BLaER1 treated with 17β-estradiol and CSF1 and Interleukin-3, amounts not matched to agents 10 nM and 100 nM (cell line): ENCODE data around the gene XRCC1.

Experiments
- H3K27ac ChIP-seq, 11 experiments: shearing (Covaris generic); formaldehyde crosslinking; 2 replicates each; pipeline ENCODE4 v1.8.1; 2022
- H3K27me3 ChIP-seq, 11 experiments: shearing (Covaris generic); formaldehyde crosslinking; 2 replicates each; pipeline ENCODE4 v1.8.1; 2022
- H3K36me3 ChIP-seq, 11 experiments: shearing (Covaris generic); formaldehyde crosslinking; 2 replicates each; pipeline ENCODE4 v1.8.1; 2022
- H3K4me1 ChIP-seq, 10 experiments: shearing (Covaris generic); formaldehyde crosslinking; 2 replicates each; pipeline ENCODE4 v1.8.1; 2022
- H3K4me2 ChIP-seq, 11 experiments: shearing (Covaris generic); formaldehyde crosslinking; 2 replicates each; pipeline ENCODE4 v1.8.1; 2022
- H3K4me3 ChIP-seq, 10 experiments: shearing (Covaris generic); formaldehyde crosslinking; 2 replicates each; pipeline ENCODE4 v1.8.1; 2022
- H3K9ac ChIP-seq, 11 experiments: shearing (Covaris generic); formaldehyde crosslinking; 2 replicates each; pipeline ENCODE4 v1.8.1; 2022
- H3K9me3 ChIP-seq, 11 experiments: shearing (Covaris generic); formaldehyde crosslinking; replicated peaks in 1 of 11; 2 replicates each; pipeline ENCODE4 v1.8.1; 2022
- H4K20me1 ChIP-seq, 11 experiments: shearing (Covaris generic); formaldehyde crosslinking; 2 replicates each; pipeline ENCODE4 v1.8.1; 2022
- Cebpa-rat ChIP-seq, 11 experiments: shearing (Covaris generic); IDR thresholded peaks; 2 replicates each; pipeline ENCODE4 v1.8.1; 2022

XRCC1 gene

DNA sequence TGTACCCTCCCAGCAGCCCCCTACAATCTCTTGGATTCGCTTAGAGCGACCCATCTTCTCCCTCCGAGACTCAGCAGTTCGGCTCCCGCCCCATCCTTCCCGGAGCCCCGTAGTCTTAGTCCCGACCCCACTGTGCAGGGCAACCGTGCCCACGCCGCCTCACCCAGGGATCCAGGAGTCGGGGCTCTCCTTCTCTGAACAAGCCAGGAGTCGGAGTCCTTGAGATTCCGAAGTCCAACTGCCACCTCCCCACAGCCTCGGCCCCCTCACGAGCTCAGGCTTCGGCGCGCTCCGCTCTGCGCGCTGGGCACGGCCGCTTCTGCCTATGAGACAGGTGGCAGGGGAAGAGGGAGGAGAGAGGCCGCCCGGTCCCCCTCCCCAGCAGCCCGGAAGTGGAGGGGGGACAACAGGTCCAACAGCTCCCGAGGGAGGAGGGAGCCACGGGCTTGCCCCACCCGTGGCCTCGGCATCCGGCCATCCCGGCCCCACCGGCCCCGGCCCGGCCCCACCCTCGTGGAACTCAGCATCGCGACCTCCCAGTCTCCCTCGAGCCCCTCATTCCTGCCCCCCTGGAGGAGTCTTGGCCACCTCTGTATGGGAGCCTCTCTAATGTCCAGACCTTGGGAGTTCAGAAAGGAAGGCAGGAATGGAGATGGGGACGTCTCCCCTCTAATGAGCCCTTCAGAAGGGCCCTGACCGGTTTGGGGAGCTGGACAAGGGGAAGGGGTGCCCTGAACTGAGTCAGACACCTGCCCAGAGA, 70.7 kb downstream of the XRCC1 start, which contains the start of gene PHLDB3:
Gene PHLDB3, minus strand, starts transcription at position 321 of the 760 bp plus-strand sequence. CDS start 628 bp downstream, outside the sequence.
- H3K4me2 ChIP-seq, result peak within 1 kb of the TSS; percentile 90 to 97 (median 95)
- H3K9me3 ChIP-seq, result no peaks in the 10 kb centered on the region
- H4K20me1 ChIP-seq, result peaks cover 0 to 32% (median 0%) of the 10 kb centered on the region in 11 experiments; a peak in 8 of 22 replicates
- peak within 1 kb of the TSS; percentile 32 to 76 (median 73); a peak in 21 of 22 replicates for H3K27ac ChIP-seq
- peaks cover 24 to 40% (median 36%) of the 10 kb centered on the region in 10 experiments; a peak in 19 of 20 replicates for H3K4me1 ChIP-seq
- H3K36me3 ChIP-seq, result peaks cover 26 to 65% (median 41%) of the 10 kb centered on the region in 11 experiments
- H3K4me3 ChIP-seq, result peak within 1 kb of the TSS; percentile 62 to 81 (median 73)
- no peak for TF ChIP-seq Cebpa-rat (IDR thresholded peaks at IDR 0.05)
- H3K27me3 ChIP-seq, result no peaks in the 10 kb centered on the region
- H3K9ac ChIP-seq, result peak within 1 kb of the TSS; percentile 75 to 88 (median 80)

DNA sequence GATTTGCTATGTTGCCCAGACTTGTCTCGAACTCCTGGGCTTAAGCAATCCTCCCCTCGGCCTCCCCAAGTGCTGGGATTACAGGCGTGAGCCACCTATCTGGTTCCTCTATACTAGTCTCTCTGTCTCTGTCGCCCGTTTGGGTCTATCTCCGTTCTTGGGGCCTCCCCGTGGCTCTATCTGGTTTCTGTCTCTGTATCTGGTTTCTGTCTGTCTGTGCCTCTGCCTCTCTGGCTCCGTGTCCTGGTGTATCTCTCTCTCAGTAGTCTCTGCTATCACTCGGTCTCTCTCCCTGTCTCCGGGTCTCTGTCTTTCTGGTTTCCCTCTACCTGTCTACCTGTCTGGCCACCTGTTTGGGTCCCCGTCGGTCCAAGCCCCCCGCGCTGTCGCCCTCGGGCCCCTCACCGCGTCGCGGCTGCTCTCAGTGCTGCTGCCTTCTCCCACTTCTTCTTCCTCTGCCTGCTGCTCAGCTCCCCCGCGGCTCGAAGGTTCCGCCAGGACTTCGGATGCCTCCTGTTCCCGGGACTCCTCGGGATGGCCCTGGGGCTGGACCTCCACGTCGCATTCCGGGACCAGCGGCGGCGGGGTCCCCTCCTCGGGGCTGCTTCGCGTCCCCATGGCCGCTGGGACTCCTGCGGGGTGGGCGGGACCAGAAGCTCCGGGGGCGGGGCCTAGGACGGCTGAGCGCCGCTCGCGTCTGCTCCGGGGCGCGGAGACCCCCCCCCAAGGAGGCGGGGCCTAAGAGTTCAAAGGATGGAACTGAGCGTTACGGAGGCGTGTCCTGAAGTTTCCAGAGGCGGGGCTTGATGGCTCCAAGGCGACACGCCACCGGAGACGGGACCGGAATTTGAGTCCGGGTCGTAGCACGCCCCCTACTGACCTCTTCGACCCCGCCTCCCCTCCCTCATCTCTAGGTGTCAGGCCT, 71.6 kb downstream of the XRCC1 start:
- Histone ChIP-seq H3K27ac (peak overlapping the region; percentile 32 to 76 (median 73); a peak in 21 of 22 replicates), H3K9ac (peak overlapping the region; percentile 75 to 88 (median 80)), H4K20me1 (peaks cover 0 to 30% (median 0%) of the 10 kb centered on the region in 11 experiments; a peak in 8 of 22 replicates), H3K4me3 (peak overlapping the region; percentile 62 to 81 (median 73)), H3K4me2 (peak overlapping the region; percentile 90 to 97 (median 95)), H3K36me3 (peaks cover 20 to 58% (median 33%) of the 10 kb centered on the region in 11 experiments), H3K4me1 (peaks cover 28 to 42% (median 35%) of the 10 kb centered on the region in 10 experiments; a peak in 19 of 20 replicates), H3K27me3 (no peaks in the 10 kb centered on the region), H3K9me3 (no peaks in the 10 kb centered on the region)
- no peak for TF ChIP-seq Cebpa-rat (IDR thresholded peaks at IDR 0.05)

DNA sequence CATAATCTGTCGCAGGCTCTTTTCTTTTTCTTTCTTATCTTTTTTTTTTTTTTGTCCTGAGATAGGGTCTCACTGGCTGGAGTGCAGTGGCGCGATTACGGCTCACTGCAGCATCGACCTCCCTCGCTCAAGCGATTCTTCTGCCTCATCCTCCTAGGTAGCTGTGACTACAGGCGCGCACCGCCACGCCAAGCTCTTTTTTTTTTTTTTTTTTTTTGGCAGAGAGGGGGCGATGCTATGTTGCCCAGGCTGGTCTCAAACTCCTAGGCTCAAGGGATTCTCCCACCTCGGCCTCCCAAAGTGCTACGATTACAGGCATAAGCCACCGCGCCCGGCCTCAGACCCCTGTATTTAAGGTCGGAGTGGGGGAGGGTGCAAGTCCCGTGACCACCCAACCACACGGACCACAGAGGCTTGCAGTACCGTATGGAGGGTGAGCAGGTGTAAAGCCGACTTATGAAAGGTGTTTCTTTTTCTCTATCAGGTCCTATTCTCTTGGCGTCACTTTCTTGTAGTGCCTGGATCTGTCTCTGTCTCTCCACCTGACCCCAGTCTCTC, 72.8 kb downstream of the XRCC1 start:
- Histone ChIP-seq H3K9ac (peak overlapping the region in 7 of 11 experiments; percentile 76 to 88 (median 80); a peak in 6 of 22 replicates), H3K4me1 (peaks cover 28 to 45% (median 35%) of the 10 kb centered on the region in 10 experiments; a peak in 19 of 20 replicates)

DNA sequence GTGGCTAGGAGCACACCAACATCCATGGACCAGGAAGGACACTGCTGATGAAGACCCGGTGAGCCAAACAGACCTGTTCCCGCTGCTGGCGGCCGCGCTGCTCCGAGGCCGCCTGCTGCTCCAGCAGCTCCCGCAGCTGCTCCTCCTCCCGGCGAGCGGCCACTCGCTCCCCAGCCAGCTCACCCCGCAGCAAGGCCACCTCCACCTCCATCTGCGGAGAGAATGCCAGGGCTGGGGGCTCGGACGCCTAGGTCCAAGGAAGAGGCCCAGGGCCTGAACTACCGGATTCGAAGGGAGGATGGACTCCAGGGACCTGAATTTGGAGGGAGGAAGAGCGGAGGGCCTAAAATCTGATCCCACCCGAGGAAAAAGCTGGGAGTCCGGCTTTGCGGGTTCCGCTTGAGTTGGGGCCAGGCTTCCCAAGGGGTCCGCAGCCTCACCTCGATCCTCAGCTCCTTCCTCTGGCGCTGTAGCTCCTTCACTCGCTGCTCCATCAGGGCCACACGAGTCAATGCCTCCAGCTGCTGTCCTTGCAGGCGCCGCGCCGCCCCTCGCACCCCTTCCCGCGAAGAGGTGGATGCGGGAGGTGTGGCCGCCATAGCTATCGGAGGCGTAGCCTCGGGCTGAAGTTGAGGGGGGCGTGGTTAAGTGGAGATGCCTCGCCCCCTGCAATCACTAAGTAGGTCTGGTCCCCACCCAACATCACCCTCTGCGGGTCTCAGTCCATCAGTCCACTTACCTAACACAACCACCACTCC, 73.5 kb downstream of the XRCC1 start:
- Histone ChIP-seq H3K36me3 (peaks cover 21 to 57% (median 36%) of the 10 kb centered on the region in 11 experiments), H3K9ac (no peak overlapping the region), H3K27me3 (no peaks in the 10 kb centered on the region), H3K4me1 (peaks cover 28 to 45% (median 35%) of the 10 kb centered on the region in 10 experiments; a peak in 19 of 20 replicates), H3K9me3 (no peaks in the 10 kb centered on the region), H3K4me2 (peak overlapping the region in 5 of 11 experiments; percentile 90 to 97 (median 96); a peak in 3 of 22 replicates), H4K20me1 (peaks cover 0 to 29% (median 0%) of the 10 kb centered on the region in 11 experiments; a peak in 7 of 22 replicates), H3K27ac (no peak overlapping the region), H3K4me3 (no peak overlapping the region)
- no peak for TF ChIP-seq Cebpa-rat (IDR thresholded peaks at IDR 0.05)

More for the DNA sequence above, 72.8 kb downstream of the XRCC1 start:
- H3K27ac ChIP-seq, result no peak overlapping the region
- H4K20me1 ChIP-seq, result peaks cover 0 to 28% (median 0%) of the 10 kb centered on the region in 11 experiments; a peak in 7 of 22 replicates
- peaks cover 15 to 52% (median 29%) of the 10 kb centered on the region in 11 experiments for H3K36me3 ChIP-seq
- TF ChIP-seq Cebpa-rat (IDR thresholded peaks at IDR 0.05), result no peak
- no peaks in the 10 kb centered on the region for H3K9me3 ChIP-seq
- H3K4me2 ChIP-seq, result peak overlapping the region; percentile 88 to 97 (median 93)
- H3K27me3 ChIP-seq, result no peaks in the 10 kb centered on the region
- H3K4me3 ChIP-seq, result peak overlapping the region in 6 of 10 experiments; percentile 69 to 81 (median 74); a peak in 2 of 20 replicates

DNA sequence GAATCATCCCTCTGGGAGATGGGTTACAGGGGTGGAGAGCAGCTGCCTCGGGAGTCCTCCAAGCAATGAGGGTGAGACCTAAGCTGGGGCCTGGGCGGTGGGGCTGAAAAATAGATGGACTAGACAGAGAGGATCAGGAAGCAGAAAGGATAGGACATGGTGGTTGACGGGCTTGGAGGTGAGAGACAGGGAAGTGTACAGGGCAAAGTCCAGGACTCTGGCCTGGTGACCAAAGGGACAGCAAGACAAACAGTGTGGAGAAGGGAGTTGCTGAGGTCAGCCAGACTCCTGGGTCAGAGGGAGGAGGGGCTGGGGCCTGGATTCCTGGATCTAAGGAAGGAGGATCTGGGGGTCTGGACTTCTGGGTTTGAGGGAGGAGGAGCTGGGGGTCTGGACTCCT, 76.3 kb downstream of the XRCC1 start:
- Histone ChIP-seq H3K9ac (no peak overlapping the region; a peak in 1 of 22 replicates), H3K27me3 (no peaks in the 10 kb centered on the region), H3K4me3 (no peak overlapping the region), H3K9me3 (no peaks in the 10 kb centered on the region), H3K36me3 (peaks cover 33 to 67% (median 48%) of the 10 kb centered on the region in 11 experiments), H3K27ac (no peak overlapping the region; a peak in 1 of 22 replicates), H4K20me1 (peaks cover 0 to 14% (median 0%) of the 10 kb centered on the region in 11 experiments; a peak in 4 of 22 replicates), H3K4me1 (peaks cover 16 to 31% (median 22%) of the 10 kb centered on the region in 10 experiments; a peak in 19 of 20 replicates), H3K4me2 (no peak overlapping the region)
- TF ChIP-seq Cebpa-rat (IDR thresholded peaks at IDR 0.05), result no peak

DNA sequence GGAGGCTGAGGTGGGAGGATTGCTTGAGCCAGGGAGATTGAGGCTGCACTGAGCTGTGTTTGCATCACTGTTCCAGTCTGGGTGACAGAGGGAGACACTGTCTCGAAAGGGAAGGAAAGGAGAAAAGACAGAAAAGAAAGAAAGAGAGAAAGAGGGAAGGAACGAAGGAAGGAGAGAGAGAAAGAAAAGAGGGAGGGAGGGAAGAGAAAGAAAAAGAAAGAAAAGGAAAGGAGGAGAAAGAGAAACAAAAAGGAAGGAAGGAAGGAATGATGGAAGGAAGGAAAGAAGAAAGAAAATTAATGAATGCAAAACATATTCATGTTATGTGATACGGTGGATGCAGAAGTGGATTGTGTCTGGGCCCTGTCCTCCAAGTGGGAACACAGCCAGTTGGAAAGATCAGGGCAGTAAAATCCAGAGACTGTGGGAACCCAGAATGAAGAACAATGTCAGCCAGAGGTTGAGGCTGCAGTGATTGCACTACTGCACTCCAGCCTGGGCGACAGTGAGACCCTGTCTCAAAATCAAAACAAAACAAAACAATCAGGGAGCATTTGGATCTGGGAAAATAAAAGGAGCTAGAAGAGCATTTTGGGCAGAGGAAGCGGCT, 77.0 kb downstream of the XRCC1 start:
- peaks cover 0 to 14% (median 0%) of the 10 kb centered on the region in 11 experiments; a peak in 4 of 22 replicates for H4K20me1 ChIP-seq
- H3K27me3 ChIP-seq, result no peaks in the 10 kb centered on the region
- no peak overlapping the region for H3K9ac ChIP-seq
- H3K27ac ChIP-seq, result no peak overlapping the region
- no peak overlapping the region for H3K4me2 ChIP-seq
- H3K4me3 ChIP-seq, result no peak overlapping the region
- peaks cover 33 to 69% (median 53%) of the 10 kb centered on the region in 11 experiments for H3K36me3 ChIP-seq
- H3K4me1 ChIP-seq, result peaks cover 14 to 28% (median 19%) of the 10 kb centered on the region in 10 experiments; a peak in 19 of 20 replicates
- no peaks in the 10 kb centered on the region for H3K9me3 ChIP-seq
- TF ChIP-seq Cebpa-rat (IDR thresholded peaks at IDR 0.05), result no peak

DNA sequence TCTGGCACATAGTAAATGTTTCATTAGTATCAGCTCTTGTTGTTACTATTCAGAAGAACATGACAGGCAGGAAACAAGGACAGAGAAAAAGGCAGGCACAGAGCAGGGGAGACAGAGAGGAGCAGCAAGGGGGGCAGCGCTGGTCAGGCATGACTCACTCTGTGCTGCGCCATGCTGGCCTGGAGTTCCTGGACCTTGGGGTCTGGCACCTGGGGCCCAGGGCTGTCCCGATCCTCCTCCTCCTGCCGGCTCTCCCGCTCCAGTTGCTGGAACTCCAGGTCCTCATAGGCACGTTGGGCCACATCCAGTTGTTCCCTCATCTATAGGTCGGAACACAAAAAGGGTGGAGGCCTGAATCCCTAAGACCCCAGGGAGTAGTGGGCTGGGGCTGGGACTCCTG, 78.4 kb downstream of the XRCC1 start:
- H3K27ac ChIP-seq, result no peak overlapping the region
- peaks cover 0 to 10% (median 0%) of the 10 kb centered on the region in 11 experiments; a peak in 4 of 22 replicates for H4K20me1 ChIP-seq
- no peaks in the 10 kb centered on the region for H3K27me3 ChIP-seq
- H3K36me3 ChIP-seq, result peaks cover 33 to 64% (median 51%) of the 10 kb centered on the region in 11 experiments
- H3K9ac ChIP-seq, result no peak overlapping the region
- no peak overlapping the region for H3K4me2 ChIP-seq
- no peak overlapping the region for H3K4me3 ChIP-seq
- H3K4me1 ChIP-seq, result peaks cover under 1 to 14% (median 9%) of the 10 kb centered on the region in 10 experiments; a peak in 10 of 20 replicates
- no peak for TF ChIP-seq Cebpa-rat (IDR thresholded peaks at IDR 0.05)
- H3K9me3 ChIP-seq, result no peaks in the 10 kb centered on the region
